Measurements from ENCODE around the gene WDFY2.
"Not testable (repeated sequence)": the region's sequence is repeated elsewhere in the genome, so short reads cannot be mapped to it uniquely, and the experiment has no call there.

The WDFY2 gene, protein sequence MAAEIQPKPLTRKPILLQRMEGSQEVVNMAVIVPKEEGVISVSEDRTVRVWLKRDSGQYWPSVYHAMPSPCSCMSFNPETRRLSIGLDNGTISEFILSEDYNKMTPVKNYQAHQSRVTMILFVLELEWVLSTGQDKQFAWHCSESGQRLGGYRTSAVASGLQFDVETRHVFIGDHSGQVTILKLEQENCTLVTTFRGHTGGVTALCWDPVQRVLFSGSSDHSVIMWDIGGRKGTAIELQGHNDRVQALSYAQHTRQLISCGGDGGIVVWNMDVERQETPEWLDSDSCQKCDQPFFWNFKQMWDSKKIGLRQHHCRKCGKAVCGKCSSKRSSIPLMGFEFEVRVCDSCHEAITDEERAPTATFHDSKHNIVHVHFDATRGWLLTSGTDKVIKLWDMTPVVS

DNA sequence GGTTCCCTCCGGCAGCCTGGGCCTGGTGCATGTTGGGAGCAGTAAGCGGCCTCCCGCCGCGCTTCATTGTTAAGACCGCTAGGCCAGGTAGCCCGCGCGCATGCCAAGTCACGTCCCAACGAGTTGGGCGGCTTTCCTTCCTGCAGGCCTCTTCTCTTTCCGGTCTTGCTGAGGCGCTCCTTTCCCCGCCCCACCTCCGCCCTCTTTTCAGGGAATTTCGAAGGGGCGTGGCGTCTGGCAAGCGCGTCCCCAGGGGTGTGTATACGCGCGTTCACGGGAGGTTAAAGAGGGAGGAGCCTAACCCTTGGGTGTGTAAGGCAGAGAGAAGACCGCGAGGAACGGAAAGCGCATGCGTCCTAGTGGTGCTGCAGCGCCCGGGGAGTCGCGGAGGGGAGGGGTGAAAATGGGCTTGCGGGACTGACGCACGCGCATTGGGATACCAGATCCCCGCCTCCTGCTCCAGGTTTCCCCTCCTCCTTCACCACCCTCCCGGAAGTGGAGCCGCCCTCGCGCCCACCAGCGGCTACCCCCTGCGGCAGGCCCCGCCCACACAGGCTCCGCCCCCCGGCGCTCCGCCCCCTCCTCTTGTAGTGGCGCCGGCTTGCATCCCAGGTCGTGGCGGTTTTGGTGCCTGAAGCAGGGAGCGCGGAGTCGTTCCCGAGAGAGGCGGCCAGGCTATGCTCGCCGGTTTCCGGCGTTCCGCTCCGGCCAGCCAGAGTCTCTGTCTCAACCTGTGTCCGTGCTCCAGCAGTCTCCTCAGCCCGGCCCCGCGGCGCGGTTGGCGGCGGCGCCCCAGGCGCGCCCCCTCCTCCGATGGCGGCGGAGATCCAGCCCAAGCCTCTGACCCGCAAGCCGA, at the start of gene WDFY2:
Gene WDFY2 (plus strand): TSS at position 588 of the 856 bp plus-strand sequence. CDS start 226 bp downstream, at position 814.
- DNase-seq = peak; percentile 99

DNA sequence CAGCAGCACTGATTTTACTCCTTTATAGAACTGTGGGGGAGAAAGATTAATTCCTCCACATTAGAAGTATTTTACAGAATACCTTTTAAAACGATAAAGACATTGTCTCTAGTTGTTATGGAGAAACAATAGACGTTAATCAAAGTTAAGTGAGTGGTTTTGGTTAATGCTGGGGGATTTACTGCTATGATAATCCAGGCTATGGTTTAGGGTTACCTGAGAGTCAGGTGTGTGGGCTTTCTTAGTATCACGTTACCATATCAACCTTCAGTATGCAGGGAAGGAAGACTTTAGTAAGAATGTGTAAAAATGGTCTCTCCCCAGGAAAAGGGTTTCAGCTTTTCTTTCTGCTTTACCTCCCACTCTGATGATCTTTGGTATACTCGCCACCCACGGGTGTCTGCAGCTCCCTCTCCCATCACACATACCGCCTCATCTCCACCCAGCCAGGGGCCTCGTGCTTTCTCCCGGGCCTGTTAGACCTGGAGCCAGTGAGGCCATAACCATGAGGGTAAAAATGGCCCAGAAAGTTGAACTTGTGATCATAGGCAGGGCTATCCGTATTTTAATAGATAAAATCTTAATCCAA, 45.6 kb upstream of the WDFY2 start:
- no peak for DNase-seq

DNA sequence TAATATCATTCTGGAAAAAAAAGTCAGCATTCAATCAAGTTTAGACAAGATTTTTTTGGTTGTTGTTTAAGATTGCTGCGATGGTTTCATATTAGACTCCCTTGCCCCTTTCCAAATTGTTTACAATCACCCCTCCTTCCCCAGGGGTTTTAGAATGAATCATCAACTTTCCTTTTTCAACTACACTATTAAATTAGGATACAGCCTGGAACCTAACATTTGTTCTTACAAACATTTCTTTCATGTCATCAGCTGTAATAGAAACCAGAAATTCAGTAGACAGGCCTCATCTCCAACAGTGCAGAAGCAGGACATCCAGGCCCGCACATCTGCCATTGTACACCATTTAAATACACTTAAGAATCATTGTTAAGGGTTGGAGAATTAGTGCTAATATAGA, 44.4 kb upstream of the WDFY2 start:
- DNase-seq = no peak

DNA sequence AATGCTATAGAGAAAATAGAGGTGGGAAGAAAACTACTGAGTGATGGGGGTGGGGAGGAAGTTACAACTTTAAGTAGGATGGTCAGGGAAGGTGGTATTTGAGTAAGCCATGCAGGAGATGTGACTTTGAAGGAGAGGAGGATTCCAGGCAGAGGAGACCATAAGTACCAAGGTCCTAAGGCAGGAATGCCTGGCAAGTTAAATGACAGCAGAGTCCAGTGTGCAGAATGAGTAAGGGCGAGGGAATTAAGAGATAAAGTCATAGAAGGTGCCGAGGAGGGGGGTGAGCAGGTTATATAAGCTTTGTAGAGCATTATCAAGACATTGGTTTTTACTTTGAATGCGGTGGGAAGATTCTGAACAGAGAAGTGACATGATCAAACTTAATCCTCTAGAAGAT, 43.2 kb upstream of the WDFY2 start:
- no peak for DNase-seq

DNA sequence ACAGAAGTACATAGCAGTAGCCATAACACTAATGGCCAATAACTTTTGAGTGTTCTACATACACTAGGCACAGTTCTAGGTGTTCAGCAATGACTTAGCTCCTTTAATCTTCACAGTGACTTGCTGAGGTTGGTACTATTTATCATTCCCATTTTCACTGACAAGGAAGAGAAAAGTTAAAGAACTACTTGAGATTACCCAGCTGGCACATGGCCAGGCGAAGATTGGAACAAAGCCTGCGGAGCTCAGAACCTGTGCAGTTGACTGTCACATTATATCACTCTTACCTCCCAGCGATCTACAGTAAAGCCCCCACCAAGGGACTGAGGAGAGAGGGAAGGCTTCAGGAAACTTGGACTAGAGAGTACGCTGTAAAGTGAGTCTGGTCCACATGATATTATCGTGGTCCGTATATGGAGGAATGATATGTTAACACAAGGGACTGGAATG, 42.4 kb upstream of the WDFY2 start:
- DNase-seq = no peak

DNA sequence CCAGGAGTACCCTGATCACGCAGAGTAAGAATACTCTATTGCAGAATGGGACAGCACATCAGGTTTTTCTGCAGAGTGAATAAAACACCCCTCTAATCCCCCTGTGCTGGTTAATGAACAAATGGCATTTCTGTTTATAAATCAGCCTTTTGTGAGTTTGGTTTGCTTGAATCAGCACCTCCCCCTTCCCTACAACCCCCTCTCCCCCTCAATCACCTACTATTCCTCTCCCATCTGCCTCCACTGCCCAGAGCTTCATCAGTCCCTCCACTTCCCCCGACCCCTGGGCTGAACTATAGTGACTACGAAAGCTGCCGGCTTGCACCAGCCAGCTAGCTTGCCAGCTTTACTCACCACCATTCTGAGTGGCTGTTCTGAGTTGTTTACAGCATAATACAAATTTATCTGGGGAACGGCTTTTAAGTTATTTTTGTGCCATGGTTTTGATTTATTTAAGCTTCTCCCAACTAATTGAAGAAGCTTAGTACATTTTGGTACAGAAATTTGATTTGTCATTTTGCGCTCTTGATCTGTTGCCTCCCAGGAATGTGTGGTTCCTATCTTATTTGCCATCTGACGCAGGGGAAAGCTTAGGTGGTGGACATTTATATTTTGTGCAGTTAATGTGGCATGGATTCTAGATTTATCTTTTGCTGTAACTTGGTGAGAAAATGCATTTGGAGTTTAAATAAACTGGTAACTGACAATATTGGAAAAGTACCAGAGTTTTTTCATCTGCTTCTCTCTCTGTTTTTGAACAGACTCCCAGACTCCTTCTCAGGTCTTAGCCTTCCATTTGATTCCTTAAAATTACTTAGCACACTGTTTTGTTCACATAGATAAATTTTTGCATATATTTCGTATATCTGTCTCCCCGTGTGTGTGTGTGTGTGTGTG, 41.7 kb upstream of the WDFY2 start:
- no peak for DNase-seq

DNA sequence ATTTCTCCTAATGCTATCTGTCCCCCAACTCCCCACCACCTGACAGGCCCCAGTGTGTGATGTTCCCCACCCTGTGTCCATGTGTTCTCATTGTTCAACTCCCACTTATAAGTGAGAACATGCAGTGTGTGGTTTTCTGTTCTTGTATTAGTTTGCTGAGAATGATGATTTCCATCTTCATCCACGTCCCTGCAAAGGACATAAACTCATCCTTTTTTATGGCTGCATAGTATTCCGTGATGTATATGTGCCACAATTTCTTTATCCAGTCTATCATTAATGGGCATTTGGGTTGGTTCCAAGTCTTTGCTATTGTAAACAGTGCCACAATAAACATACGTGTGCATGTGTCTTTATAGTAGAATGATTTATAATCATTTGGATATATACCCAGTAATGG, 38.8 kb upstream of the WDFY2 start:
- not testable (repeated sequence) for DNase-seq

DNA sequence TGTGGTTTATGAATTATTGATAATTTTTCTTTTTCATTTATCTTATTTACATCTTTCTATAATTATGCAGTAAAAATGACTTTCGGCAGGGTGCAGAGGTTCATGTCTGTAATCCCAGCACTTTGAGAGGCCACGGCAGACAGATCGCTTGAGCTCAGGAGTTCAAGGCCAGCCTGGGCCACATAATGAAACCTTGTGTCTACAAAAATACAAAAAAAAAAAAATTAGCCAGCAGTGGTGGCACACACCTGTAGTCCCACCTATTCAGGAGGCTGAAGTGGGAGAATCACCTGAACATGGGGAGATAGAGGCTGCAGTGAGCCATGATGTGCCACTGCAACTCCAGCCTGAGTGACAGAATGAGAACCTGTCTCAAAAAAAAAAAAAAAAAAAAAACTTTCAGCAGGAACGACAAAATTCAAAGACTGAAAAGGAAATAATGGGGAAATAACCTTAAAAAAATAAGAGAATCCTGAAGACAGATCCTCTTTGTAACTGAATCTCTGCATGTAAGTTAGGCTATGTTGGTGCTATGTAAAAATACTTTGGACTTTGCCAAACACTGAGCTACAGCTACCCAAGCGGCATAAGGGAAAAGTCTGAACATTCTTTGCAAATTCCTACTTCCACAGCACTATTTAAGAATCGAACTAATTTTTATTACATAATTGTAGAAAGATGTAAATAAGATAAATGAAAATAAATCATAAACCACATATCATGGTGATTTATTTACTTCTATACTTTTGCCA, 36.7 kb upstream of the WDFY2 start:
- no peak for DNase-seq

DNA sequence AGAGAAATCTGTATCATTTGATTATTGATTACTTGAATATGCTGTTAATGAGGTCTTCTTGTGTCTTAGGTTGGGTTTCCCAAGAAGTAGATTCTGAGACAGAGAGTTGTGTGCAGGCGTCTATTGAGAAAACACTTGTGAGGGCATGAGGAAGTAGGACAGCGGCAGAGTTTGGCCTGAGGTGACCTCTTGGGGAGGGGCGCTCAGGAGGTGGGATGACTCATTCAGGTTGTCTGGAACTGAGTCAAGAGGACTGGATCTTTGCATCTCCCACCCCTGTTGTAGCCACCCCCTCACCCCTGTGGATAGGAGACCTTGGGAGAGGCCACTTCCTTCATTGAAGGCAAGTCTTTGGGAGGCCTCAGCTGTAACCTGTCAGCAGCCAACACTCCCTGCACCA, 35.2 kb upstream of the WDFY2 start:
- DNase-seq = no peak

DNA sequence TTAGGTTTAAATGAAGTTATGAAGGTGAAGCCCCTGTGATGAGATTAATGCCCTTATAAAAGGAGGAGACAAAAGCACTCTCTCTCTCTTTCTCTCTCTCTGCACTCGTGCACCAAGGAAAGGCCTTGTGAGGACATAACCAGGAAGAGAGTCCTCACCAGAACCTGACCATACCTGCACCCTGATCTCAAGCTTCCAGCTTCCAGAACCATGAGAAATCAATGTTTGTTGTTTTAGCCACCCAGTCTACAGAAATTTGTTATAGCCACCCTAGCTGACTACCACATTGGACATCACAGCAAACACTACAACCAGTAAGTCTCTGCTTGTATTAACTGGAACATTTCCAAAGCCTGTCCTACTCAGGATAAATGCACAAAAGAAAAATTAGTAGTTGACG, 34.7 kb upstream of the WDFY2 start:
- DNase-seq = no peak

DNA sequence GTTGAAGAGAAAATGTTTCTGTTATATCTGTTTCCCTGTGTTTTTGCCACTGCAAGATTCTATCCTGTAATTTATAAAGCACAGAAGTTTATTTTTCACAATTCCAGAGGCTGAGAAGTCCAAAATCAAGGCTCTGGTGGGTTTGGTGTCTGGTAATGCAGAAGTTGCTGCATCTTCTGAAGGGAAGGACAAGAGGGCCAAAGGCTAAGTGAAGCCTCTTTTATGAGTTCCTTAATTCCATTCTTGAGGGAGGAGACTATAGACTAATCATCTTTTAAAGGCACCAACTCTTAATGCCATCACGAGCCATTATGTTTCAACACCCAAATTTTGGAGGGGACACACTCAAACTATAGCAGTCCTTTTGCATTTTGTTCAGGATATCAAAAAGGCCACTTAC, 34.1 kb upstream of the WDFY2 start:
- no peak for DNase-seq

DNA sequence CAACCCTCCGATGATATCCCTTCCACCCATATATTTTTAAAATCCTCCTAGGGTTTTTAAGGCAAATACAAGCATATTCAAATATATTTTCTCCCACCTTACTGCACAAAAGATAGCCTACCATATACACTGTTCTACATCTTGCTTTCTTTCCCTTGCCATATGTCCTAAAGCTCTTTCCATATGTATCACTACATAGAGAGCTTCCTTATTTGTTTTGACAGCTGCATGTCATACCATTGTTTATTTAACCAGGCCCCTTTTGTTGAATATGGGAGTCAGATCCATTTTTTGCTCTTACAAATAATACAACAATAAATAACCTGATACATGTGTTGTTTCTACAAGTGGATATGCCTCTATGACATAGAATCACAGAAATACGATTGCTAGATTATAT, 32.8 kb upstream of the WDFY2 start:
- no peak for DNase-seq

DNA sequence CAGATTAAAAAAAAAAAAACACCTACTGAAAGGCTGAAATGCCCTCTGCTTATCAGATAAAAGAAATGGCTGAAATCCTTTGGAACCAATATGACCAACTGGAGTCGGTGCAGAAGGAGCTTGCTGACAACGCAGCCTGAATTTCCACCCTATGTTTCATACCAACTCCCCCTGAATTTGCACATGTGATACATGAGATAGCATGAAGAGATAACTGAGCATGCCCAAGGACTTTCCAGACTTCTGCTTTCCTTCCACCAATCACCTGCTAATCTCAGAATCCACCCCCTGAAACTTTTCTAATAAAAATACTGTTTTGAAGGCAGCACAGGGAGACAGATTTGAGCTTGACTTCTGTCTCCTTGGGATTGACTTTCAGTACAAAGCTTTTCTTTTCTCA, 32.2 kb upstream of the WDFY2 start:
- DNase-seq = no peak

DNA sequence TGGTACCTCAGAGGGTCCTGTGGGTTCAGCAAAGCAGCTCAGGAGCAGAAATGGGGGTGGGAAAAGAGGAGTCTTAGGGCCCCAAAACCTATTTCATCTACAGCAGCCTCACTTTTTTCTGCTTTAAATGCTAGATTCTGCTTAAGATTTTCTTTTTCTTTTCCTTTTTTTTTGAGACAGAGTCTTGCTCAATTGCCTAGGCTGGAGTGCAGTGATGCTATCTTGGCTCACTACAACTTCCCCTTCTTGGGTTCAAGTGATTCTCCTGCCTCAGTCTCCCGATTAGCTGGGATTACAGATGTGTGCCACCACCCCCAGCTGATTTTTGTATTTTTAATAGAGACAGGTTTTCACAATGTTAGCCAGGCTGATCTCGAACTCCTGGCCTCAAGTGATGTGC, 30.7 kb upstream of the WDFY2 start:
- DNase-seq = no peak

DNA sequence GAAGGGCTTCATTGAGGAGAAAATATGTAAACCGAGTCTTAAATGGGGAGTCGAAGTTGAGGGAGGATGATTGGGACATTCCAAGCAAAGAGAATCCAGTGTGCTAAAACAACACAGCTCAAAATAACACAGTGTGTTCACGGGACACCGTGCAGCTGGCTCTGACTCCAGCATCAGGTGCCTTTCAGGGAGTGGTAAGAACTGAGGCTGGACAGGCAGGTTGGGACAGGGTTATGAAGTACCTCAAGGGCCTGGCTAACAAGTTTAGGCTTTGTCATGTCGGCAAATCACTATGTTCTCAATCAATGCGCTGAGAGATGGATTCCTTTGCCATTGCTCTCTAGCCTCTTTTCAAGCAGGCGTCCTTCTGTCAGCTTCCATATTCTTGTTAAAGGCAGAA, 27.5 kb upstream of the WDFY2 start:
- no peak for DNase-seq

DNA sequence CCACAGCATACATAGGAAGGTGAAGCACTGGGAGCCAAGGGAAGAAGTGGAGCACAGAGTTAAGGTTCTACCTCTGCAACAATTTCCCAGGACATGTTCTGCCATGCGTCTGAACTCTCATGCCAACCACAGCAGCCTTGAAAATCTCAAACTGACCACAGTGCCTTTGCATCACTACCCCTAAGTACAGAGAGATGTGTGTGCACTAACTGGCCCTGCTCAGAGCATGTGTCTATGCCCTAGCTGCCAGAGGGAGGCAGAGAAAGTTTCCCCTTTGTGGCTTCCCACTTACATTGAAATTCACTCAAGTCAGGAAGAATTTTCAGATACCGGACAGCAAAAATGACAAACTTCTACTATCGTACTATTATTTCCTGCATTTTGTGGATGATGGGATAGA, 26.8 kb upstream of the WDFY2 start:
- no peak for DNase-seq

DNA sequence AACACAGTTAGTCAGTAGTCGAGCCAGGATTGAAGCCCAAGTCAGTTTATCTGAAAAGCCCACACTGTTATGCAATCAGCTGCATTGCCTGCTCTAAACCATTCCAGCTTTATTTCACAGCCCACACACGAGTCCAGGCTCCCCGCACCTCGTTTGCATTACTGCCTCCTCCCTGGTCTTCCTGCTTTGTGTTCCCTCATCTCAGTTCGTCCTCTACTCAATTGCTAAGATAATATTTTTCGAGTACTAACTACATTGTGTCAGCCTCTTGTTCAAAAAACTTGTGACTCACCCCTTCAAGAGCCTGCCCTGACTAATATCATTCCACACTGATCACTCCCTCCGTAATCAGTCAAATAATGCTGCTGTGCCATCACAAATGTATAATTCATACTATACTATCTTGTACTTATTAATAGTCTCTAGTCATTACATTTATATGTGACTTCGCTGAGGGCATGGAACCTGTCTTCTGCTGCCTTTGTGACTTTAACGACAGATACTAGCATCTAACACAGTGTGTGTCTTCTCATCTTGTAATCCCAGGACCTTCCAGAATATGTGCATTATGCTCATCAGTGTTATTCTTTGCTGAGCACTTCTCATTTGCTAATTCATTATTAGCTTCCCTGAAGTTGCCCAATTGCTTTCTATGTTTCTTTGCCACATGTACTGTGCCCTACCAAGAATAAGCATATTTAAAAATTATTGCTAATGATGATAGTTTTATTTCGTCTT, 26.2 kb upstream of the WDFY2 start:
- no peak for DNase-seq

DNA sequence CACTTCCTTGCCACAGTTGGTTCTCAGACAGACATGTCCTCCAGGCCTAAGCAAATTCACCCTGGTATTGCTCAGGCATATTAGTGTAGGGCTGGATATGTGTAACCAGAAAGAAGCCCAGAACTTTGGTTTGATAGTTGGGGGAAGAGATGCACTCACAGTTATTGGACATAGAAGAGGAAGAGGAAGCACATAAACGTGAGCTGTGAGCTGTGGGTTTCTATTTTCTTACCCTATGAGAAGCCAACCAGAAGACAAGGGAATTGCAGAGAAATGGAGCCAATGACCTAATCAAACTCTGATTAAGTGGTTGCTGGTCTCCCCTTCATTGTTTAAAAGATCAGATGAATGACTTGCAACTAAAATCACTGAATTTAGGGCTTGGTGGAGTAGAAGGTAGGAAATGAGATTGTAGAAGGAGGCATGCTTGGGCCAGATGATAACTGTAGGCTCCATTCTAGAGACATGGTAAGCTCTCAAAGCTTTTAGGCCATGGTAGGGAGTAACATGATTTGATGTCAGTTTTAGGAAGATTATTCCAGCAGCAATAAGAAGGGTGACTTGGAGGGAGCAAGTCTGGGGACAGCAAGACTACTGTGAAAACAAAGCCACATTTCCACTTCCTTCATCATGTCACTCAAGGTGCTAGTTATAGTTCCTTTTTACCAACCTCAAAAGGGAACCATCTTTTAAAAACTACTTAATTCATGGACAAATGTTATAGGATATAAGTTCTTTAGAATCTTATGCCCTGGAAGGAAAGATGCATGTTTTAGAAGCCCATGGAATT, 24.1 kb upstream of the WDFY2 start:
- no peak for DNase-seq

DNA sequence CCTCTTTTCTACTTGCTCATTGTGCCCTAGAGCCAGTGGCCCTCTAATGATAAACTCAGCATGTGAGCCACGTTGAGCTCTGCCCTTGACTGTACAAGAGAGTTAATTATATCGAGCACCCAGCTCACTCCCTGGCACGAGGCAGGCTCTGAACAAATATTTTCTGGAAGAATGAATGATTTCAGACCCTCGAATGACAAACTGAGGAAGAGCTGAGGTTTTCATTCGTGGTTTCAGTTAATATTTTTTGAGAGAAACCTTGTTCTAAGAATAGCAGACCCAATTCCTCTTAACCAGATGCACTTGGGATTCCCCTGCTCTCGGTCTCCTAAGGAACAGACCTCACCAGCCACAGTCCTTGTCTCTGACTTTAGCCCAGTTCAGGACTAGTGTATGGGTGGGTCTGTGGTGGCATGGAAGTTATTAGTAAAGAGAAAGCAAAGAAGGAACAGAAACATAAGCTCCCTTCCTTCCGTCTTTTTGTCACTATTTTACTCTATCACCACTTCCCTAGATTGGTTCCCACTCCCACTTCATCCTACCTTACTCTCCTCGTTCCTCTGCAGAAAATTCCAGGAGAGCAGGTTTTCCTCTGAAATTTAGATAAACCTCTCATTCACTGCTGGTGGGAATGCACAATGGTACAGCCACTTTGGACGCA, 22.1 kb upstream of the WDFY2 start:
- no peak for DNase-seq

DNA sequence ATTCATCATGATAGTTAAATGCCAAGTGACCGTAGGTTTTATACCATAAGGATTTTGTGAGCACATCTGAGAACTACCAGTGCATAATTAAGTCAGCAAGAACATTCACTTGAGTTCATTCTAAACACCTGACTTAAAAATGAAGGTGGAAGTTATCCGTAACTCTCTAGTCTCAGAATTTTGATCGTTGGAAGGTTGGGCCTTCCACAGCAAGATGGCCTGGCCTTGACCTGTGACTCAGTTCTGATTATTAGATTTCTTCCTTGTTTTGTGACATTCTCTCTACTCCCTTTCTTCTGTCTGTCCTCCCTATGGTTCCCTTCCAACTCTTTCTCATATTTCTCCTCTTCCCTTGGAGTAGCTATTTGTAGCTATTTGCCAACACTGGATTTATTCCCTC, 20.0 kb upstream of the WDFY2 start:
- no peak for DNase-seq
